Type B pancreatic cell (in vitro differentiated cells): ENCODE measurements around the gene CNST. TPM values are rescaled to one million over a fixed set of nuclear protein-coding genes. Genes with fewer than 3 reads are reported as not detected.

Experiments used
- DNase-seq: peaks from one replicate; pipeline ENCODE4 v3.0.0; 2021; ENCODE audit warnings: mixed read lengths; ENCODE audit not compliant: unreplicated experiment; ENCODE audit errors: extremely low spot score
- H3K27ac Mint-ChIP-seq: 2 replicates; pipeline ENCODE4 v1.8.0; 2021; ENCODE audit warnings: mild to moderate bottlenecking, mixed read lengths
- H3K27me3 Mint-ChIP-seq: 2 replicates; pipeline ENCODE4 v1.8.0; 2021; ENCODE audit warnings: mixed read lengths
- H3K36me3 Mint-ChIP-seq: 2 replicates; pipeline ENCODE4 v1.8.0; 2021; ENCODE audit warnings: mixed read lengths
- H3K4me1 Mint-ChIP-seq: one replicate; pipeline ENCODE4 v1.8.0; 2021; ENCODE audit warnings: mixed read lengths; ENCODE audit not compliant: unreplicated experiment
- H3K4me3 Mint-ChIP-seq: 2 replicates; pipeline ENCODE4 v1.8.0; 2021; ENCODE audit warnings: mild to moderate bottlenecking, mixed read lengths
- H3K9me3 Mint-ChIP-seq: 2 replicates; pipeline ENCODE4 v1.8.0; 2021; ENCODE audit warnings: mixed read lengths
- CTCF ChIP-seq: fragments of 200-600 bp; sonication (generic); conservative IDR thresholded peaks from 2 replicates; pipeline ENCODE4 v1.5.0; 2021; ENCODE audit warnings: antibody characterized with exemption, mild to moderate bottlenecking
- total RNA-seq: library from RNA; stranded (reverse); gene quantifications from 2 replicates; pipeline ENCODE4 v1.2.1, GENCODE V29; 2021; ENCODE audit warnings: low replicate concordance

Gene CNST
- total RNA-seq, 1 donor from 2014 or later: 17.9 TPM

- Mint-ChIP-seq H3K36me3 (peaks cover 16% of the 10 kb centered on the region), H3K4me3 (no peak overlapping the region), H3K9me3 (no peaks in the 10 kb centered on the region), H3K4me1 (no peaks in the 10 kb centered on the region), H3K27ac (no peak overlapping the region), H3K27me3 (no peaks in the 10 kb centered on the region)
- DNase-seq: no peak
- TF ChIP-seq CTCF: no peak
These were observed 22.3 kb upstream of the CNST start for GRCh38 chr1:246544001-246544400.

- Mint-ChIP-seq H3K4me3 (no peak overlapping the region), H3K27ac (no peak overlapping the region), H3K9me3 (no peaks in the 10 kb centered on the region), H3K4me1 (no peaks in the 10 kb centered on the region), H3K36me3 (peaks cover 20% of the 10 kb centered on the region), H3K27me3 (no peaks in the 10 kb centered on the region)
- no peak for DNase-seq
- no peak for TF ChIP-seq CTCF
These were observed 16.6 kb upstream of the CNST start for GRCh38 chr1:246549665-246550064.

- H3K4me1 Mint-ChIP-seq: no peaks in the 10 kb centered on the region
- peak overlapping the region; percentile 16 for H3K27ac Mint-ChIP-seq
- no peaks in the 10 kb centered on the region for H3K27me3 Mint-ChIP-seq
- no peak overlapping the region for H3K4me3 Mint-ChIP-seq
- TF ChIP-seq CTCF: no peak
- no peak for DNase-seq
- H3K36me3 Mint-ChIP-seq: peaks cover 25% of the 10 kb centered on the region
- H3K9me3 Mint-ChIP-seq: no peaks in the 10 kb centered on the region
These were observed 15.9 kb upstream of the CNST start for GRCh38 chr1:246550402-246550801.

GRCh38 chr1:246552110-246552509 lies 14.1 kb upstream of the CNST start:
- H3K27ac Mint-ChIP-seq: no peak overlapping the region
- H3K27me3 Mint-ChIP-seq: no peaks in the 10 kb centered on the region
- no peak for TF ChIP-seq CTCF
- peaks cover 31% of the 10 kb centered on the region for H3K36me3 Mint-ChIP-seq
- no peak overlapping the region for H3K4me3 Mint-ChIP-seq
- no peaks in the 10 kb centered on the region for H3K4me1 Mint-ChIP-seq
- H3K9me3 Mint-ChIP-seq: no peaks in the 10 kb centered on the region
- no peak for DNase-seq

GRCh38 chr1:246554201-246554600 lies 12.1 kb upstream of the CNST start:
- Mint-ChIP-seq H3K9me3 (no peaks in the 10 kb centered on the region), H3K4me3 (no peak overlapping the region), H3K27me3 (no peaks in the 10 kb centered on the region), H3K27ac (no peak overlapping the region), H3K4me1 (no peaks in the 10 kb centered on the region), H3K36me3 (peaks cover 26% of the 10 kb centered on the region)
- no peak for TF ChIP-seq CTCF
- DNase-seq: no peak

- no peak overlapping the region for H3K27ac Mint-ChIP-seq
- no peak overlapping the region for H3K4me3 Mint-ChIP-seq
- no peaks in the 10 kb centered on the region for H3K9me3 Mint-ChIP-seq
- TF ChIP-seq CTCF: no peak
- no peaks in the 10 kb centered on the region for H3K27me3 Mint-ChIP-seq
- peaks cover 19% of the 10 kb centered on the region for H3K36me3 Mint-ChIP-seq
- DNase-seq: no peak
- no peaks in the 10 kb centered on the region for H3K4me1 Mint-ChIP-seq
These were observed 8.2 kb upstream of the CNST start for GRCh38 chr1:246558041-246558440.
